Panc1 (cell line): Measurements from ENCODE around the gene SLC9A7.

Experiments
- CTCF ChIP-seq: fragments of 450-650 bp; IDR thresholded peaks from 2 replicates; pipeline ENCODE4 v1.5.1; 2017; ENCODE audit warnings: mild to moderate bottlenecking
- TCF7L2 ChIP-seq: IDR thresholded peaks from 2 replicates; pipeline ENCODE4 v1.6.1; 2011; ENCODE audit warnings: mild to moderate bottlenecking, low read depth, low read length, inconsistent platforms

- TF ChIP-seq CTCF (no peak), TCF7L2 (no peak)
These were observed 71.3 kb downstream of the SLC9A7 start for GRCh38 chrX:46687619-46688018.
